Measurements from ENCODE around the gene ARL14.

The ARL14 gene

DNA sequence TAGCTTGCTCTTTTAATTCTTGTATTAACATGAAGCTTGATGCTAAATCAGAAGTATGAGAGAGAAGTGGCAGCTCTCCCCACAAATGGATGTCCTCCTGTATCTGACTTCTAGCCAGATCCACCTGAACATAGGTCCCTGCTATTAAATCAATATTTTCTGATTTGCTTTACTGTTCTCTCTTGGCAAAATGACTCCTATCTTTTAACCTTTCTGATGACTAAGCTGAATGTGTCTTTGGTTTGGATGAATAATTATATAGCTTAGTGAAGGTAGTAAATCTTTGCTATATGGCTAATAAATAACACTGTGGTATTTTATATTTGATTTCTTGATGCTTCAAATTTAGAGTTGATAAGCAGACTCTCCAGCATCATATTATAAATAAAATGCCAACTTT is 28.3 kb upstream of the ARL14 start:
- H3K27me3 ChIP-seq (ENCODE audit: insufficient read depth, low read length, poor library complexity) = peaks cover 2% of the 10 kb centered on the region
- no peak overlapping the region for H3K27ac ChIP-seq (ENCODE audit: low read length)
- no peaks in the 10 kb centered on the region for H3K36me3 ChIP-seq (ENCODE audit: insufficient read depth, low read length)
- no peaks in the 10 kb centered on the region for H3K79me2 ChIP-seq (ENCODE audit: insufficient read depth, low read length)
- no peak overlapping the region for H3K9ac ChIP-seq (ENCODE audit: low read depth, low read length)
- H3K9me3 ChIP-seq (ENCODE audit: insufficient read depth, low read length, severe bottlenecking) = no peaks in the 10 kb centered on the region
- no peak for DNase-seq
- no peak overlapping the region for H2AFZ ChIP-seq (ENCODE audit: low read depth, low read length)
- no peak for ATAC-seq (ENCODE audit: insufficient read depth, low read depth)
- H4K20me1 ChIP-seq (ENCODE audit: insufficient read depth, low read length) = no peaks in the 10 kb centered on the region
- no peak overlapping the region for H3K4me2 ChIP-seq (ENCODE audit: insufficient read depth, low read length)
- TF ChIP-seq, protein P1, sequence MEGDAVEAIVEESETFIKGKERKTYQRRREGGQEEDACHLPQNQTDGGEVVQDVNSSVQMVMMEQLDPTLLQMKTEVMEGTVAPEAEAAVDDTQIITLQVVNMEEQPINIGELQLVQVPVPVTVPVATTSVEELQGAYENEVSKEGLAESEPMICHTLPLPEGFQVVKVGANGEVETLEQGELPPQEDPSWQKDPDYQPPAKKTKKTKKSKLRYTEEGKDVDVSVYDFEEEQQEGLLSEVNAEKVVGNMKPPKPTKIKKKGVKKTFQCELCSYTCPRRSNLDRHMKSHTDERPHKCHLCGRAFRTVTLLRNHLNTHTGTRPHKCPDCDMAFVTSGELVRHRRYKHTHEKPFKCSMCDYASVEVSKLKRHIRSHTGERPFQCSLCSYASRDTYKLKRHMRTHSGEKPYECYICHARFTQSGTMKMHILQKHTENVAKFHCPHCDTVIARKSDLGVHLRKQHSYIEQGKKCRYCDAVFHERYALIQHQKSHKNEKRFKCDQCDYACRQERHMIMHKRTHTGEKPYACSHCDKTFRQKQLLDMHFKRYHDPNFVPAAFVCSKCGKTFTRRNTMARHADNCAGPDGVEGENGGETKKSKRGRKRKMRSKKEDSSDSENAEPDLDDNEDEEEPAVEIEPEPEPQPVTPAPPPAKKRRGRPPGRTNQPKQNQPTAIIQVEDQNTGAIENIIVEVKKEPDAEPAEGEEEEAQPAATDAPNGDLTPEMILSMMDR (IDR thresholded peaks at IDR 0.05; ENCODE audit: borderline replicate concordance, extremely low read depth, low read length, poor library complexity, severe bottlenecking) = no peak
- TF ChIP-seq EZH2 (IDR thresholded peaks at IDR 0.05; ENCODE audit: borderline replicate concordance, low read depth, low read length, severe bottlenecking) = no peak
- no peak overlapping the region for H3K4me3 ChIP-seq (ENCODE audit: low read depth in 1 of 2, low read length in 2 of 2)
- H3K4me1 ChIP-seq (ENCODE audit: insufficient read depth, low read length) = no peaks in the 10 kb centered on the region

DNA sequence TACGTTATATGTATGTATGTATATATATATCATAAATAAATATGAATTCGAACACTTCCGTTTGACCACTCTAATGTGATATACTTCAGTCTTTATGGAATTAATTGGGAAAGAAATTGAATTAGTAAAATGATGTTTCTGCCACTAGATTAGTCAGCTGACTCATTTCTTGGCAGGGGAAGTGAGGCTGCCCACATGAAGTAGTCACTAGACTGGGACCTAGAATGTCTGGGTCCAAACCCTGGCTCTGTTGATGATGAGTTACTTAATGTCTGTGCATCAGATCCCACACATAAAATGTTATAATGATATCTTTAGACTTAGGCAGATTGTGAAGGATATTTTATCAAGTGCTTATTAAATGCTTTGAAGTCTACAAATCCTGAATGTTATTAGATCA is 27.4 kb upstream of the ARL14 start:
- H4K20me1 ChIP-seq (ENCODE audit: insufficient read depth, low read length) = no peaks in the 10 kb centered on the region; the same call in 1 of the 2 replicates
- H2AFZ ChIP-seq (ENCODE audit: low read depth, low read length) = no peak overlapping the region
- H3K27me3 ChIP-seq (ENCODE audit: insufficient read depth, low read length, poor library complexity) = peaks cover 2% of the 10 kb centered on the region
- DNase-seq = no peak
- ATAC-seq (ENCODE audit: insufficient read depth, low read depth) = no peak
- no peaks in the 10 kb centered on the region for H3K9me3 ChIP-seq (ENCODE audit: insufficient read depth, low read length, severe bottlenecking)
- no peak overlapping the region for H3K4me3 ChIP-seq (ENCODE audit: low read depth in 1 of 2, low read length in 2 of 2)
- H3K79me2 ChIP-seq (ENCODE audit: insufficient read depth, low read length) = no peaks in the 10 kb centered on the region
- no peak overlapping the region for H3K9ac ChIP-seq (ENCODE audit: low read depth, low read length)
- H3K36me3 ChIP-seq (ENCODE audit: insufficient read depth, low read length) = no peaks in the 10 kb centered on the region
- H3K4me1 ChIP-seq (ENCODE audit: insufficient read depth, low read length) = no peaks in the 10 kb centered on the region
- TF ChIP-seq EZH2 (IDR thresholded peaks at IDR 0.05; ENCODE audit: borderline replicate concordance, low read depth, low read length, severe bottlenecking) = no peak
- TF ChIP-seq, protein P1 (IDR thresholded peaks at IDR 0.05; ENCODE audit: borderline replicate concordance, extremely low read depth, low read length, poor library complexity, severe bottlenecking) = no peak
- no peak overlapping the region for H3K4me2 ChIP-seq (ENCODE audit: insufficient read depth, low read length)
- H3K27ac ChIP-seq (ENCODE audit: low read length) = no peak overlapping the region

DNA sequence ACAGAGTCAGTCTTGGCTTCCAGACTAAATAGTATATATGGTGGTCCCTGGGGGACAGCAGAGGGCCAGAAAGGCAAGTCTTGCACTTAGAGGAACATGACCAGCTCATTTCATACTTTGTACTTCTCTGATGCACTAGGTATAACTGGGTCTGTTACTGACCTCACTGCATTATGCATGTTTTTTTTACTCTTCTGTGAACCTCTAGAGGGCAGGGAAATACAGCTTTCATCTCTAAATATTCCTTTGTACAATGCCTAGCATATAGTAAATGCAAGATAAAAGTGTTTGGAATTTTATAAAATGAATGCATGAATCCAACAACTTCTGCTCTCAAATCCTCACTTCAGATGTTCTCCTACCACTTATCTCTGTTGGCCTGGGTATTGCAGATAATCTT is 23.4 kb upstream of the ARL14 start:
- TF ChIP-seq EZH2 (IDR thresholded peaks at IDR 0.05; ENCODE audit: borderline replicate concordance, low read depth, low read length, severe bottlenecking) = no peak
- TF ChIP-seq, protein P1 (IDR thresholded peaks at IDR 0.05; ENCODE audit: borderline replicate concordance, extremely low read depth, low read length, poor library complexity, severe bottlenecking) = no peak
- Histone ChIP-seq H3K4me3 (ENCODE audit: low read depth in 1 of 2, low read length in 2 of 2) (no peak overlapping the region), H3K27me3 (ENCODE audit: insufficient read depth, low read length, poor library complexity) (peaks cover 2% of the 10 kb centered on the region), H3K27ac (ENCODE audit: low read length) (no peak overlapping the region), H3K9me3 (ENCODE audit: insufficient read depth, low read length, severe bottlenecking) (no peaks in the 10 kb centered on the region), H2AFZ (ENCODE audit: low read depth, low read length) (no peak overlapping the region), H3K4me2 (ENCODE audit: insufficient read depth, low read length) (no peak overlapping the region), H3K4me1 (ENCODE audit: insufficient read depth, low read length) (no peaks in the 10 kb centered on the region), H3K36me3 (ENCODE audit: insufficient read depth, low read length) (no peaks in the 10 kb centered on the region), H4K20me1 (ENCODE audit: insufficient read depth, low read length) (no peaks in the 10 kb centered on the region; the same call in 1 of the 2 replicates), H3K79me2 (ENCODE audit: insufficient read depth, low read length) (no peaks in the 10 kb centered on the region), H3K9ac (ENCODE audit: low read depth, low read length) (no peak overlapping the region)
- ATAC-seq (ENCODE audit: insufficient read depth, low read depth) = no peak
- DNase-seq = no peak

DNA sequence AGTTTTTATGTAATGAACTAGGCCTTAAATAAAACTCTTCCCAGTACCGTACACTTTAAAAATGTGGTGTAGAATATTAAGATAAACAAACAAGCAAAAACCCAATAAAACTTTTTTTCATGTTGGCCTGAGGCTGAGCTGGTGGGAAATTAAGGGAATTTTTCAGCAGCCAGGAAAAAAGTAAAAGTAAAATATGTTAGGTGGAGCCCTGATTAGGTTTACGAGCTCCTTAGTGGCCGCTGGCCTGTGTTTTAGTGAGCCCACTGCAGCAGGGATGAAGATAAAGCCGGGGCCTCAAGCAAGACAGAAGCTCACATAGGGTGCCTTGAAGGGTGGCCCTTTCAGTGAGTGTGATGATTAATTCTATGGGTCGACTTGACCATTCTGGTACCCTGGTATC is 16.1 kb upstream of the ARL14 start:
- no peak overlapping the region for H3K27ac ChIP-seq (ENCODE audit: low read length)
- H3K27me3 ChIP-seq (ENCODE audit: insufficient read depth, low read length, poor library complexity) = no peaks in the 10 kb centered on the region
- ATAC-seq (ENCODE audit: insufficient read depth, low read depth) (no peak), DNase-seq (no peak)
- H3K9ac ChIP-seq (ENCODE audit: low read depth, low read length) = no peak overlapping the region
- peaks cover 10% of the 10 kb centered on the region for H3K4me1 ChIP-seq (ENCODE audit: insufficient read depth, low read length)
- H2AFZ ChIP-seq (ENCODE audit: low read depth, low read length) = no peak overlapping the region
- no peaks in the 10 kb centered on the region for H3K9me3 ChIP-seq (ENCODE audit: insufficient read depth, low read length, severe bottlenecking)
- no peaks in the 10 kb centered on the region for H3K36me3 ChIP-seq (ENCODE audit: insufficient read depth, low read length)
- no peak for TF ChIP-seq EZH2 (IDR thresholded peaks at IDR 0.05; ENCODE audit: borderline replicate concordance, low read depth, low read length, severe bottlenecking)
- TF ChIP-seq, protein P1 (IDR thresholded peaks at IDR 0.05; ENCODE audit: borderline replicate concordance, extremely low read depth, low read length, poor library complexity, severe bottlenecking) = no peak
- no peak overlapping the region for H3K4me2 ChIP-seq (ENCODE audit: insufficient read depth, low read length)
- H4K20me1 ChIP-seq (ENCODE audit: insufficient read depth, low read length) = no peaks in the 10 kb centered on the region
- H3K79me2 ChIP-seq (ENCODE audit: insufficient read depth, low read length) = no peaks in the 10 kb centered on the region
- no peak overlapping the region for H3K4me3 ChIP-seq (ENCODE audit: low read depth in 1 of 2, low read length in 2 of 2)
